Left hindlimb (tissue), 1 donor: ENCODE results near the gene TIMP4.

Source experiments
- DNase-seq: peaks from one replicate; pipeline ENCODE4 v3.0.0-alpha.2; 2018

The TIMP4 gene

DNA sequence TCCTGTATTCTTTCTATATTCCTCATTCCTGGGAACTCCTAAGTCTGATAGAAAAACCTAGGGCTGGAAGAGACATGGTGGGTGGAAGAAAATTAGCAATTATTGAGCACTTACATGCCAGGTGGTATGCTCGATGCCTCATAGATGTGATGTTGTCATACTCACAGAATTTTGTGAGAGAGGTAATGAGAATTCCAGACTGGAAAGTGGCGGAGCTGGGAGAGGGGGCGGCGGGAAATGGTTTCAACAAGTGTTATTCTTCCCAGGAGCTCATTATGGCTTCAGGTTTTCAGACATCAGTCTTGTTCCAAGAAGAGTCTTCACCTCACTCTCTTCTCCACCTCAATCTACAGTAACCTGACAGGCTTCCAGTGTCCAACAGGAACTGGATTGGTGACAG, 16.2 kb downstream of the TIMP4 start:
- peak; percentile 45 for DNase-seq

GRCh38 chr3:12141350-12141749, 17.4 kb downstream of the TIMP4 start:
- no peak for DNase-seq

DNA sequence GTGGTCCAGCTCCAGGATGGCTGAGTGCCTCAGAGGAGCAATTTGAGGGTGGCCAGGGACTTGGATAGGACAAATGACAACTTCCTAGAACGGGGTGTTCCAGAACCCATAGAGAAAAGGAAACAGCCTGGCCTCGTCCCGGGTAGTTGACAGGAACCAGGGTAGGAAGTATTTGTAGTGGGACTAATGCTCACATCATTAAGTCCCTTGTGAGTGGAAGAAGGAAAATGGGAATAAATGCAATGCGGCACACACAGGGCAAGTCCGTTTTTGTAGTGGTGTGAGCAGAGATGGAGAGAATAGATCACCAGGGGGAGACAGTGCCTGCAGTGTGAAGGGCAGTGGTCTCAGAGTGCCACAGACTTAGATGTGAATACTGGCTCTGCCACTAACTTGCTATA, 19.6 kb downstream of the TIMP4 start:
- DNase-seq, result peak; percentile 67

DNA sequence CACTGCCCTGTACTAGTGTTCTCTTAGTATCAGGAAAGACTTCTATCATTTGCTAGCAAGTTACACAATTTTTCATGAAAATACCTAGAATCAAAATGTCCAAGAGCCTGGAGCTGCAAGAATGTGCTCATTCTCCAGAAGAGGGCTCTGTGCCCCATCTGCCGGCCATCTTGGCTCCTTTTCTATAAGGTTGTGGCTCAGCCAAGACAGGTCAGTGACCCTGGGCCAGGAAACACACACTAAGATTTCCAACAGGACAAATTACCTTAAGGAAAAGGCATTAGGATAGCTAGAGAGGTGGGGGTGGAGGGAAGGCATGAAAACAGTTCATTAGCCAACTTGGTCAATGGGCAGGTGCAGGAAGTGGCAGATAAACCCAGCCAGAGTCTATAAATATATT, 20.7 kb downstream of the TIMP4 start:
- DNase-seq, result no peak

DNA sequence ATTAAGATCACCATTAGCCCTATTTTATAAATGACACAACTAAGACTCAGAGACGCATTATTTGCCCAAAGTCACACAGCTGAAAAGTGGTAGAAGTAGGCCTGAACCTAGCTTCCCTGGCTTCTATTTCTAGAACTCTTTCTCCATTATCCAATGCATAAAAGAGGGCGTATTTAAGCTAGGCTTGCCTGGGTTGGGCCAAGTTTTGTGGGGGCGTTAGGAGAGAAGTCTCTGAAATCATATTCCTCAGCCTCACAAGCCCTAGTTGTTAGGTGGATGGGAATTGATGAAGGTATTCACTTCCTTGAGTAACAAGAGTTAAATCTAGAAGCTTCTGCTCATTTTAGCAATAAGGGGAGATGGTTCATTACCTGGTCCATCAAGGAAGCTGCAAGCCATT, 22.3 kb downstream of the TIMP4 start:
- no peak for DNase-seq

DNA sequence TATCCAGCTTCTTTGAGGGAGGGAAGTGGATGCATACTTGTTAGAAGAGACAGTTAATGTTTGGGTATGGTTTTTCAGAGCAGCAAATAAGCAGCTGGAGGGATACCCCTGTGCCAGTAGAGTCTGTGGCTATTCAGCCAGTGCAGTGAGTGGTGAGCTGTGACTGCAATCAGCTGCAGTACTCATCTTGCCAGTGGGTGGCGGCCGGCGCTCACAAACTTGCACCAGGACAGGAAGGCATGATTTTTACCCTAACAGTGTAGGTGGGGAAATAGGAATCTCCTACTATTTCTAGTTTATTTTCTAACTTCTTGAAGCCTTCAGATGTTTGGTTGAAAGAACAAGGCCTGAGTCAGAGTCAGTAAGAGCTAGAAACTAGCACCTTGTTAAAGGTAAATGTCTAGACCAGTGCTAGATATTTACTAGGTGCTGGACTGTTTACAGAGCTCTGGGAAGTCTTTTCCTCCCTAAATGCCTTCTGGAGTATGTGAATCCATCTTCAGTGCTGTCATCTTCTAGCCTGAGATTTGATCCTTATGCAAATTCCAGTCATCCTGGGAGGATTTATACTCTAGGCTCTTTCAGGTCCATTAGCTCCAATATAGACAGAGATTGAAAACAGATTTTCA, 23.6 kb downstream of the TIMP4 start:
- DNase-seq, result peak; percentile 70

DNA sequence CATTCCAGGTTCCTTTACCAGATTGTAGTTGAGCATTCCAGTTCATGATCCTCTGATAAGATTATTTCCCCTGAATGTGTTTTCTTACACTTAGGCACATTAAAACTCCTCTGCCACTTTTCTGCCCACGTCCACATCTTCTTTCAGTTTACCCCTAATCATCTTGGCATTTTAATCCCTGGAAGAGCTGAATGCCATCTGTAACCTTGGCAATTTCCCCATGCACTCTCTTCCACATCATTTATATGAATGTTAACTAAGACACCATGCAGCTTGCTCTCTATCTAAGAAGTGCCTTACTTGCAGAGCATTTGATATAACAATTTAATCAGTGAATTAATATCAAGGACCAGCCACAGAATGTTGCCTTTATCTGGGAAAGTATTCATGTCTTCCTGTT, 25.8 kb downstream of the TIMP4 start:
- DNase-seq, result no peak

- DNase-seq, result no peak
Observed at GRCh38 chr3:12131351-12132090, 27.2 kb downstream of the TIMP4 start.

DNA sequence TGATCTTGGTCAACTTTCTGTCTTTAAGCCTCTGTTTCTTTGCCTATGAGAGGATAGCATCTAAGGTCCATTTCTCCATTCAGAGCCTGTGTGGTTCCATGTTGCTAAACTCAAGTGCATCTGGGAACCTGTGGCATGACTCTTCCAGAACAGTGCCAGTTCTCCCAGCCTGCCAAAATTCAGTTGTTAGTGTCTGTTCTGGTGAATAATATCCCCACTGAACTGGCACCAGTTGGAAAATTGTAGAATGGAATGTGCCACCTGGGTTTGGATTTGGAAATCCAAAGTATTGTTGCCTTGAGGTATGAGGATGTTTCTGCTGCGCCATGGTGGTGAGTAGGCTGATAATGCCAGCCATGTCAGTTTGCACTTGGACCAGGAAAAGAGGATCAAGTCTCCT, 31.3 kb downstream of the TIMP4 start:
- no peak for DNase-seq

DNA sequence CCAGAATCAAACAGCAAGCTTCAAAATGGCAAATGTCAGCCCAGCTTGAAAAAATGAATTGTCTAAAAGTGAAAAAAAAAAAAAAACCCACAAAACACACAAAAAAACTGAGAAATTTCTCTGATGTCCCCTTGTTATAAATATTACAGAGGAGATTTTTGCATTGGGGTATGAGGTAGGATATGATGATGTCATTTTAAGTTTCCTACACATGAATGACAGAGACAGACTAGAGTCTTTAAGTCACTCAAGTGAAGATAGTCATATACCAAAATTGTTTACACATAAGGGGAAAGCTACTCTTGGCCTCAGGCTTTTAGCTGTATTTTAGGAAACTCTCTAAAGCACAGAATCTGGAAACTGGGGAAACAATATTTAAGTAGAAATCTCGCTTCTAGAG, 32.9 kb downstream of the TIMP4 start:
- DNase-seq, result no peak

- DNase-seq, result no peak
Observed at GRCh38 chr3:12121466-12121865, 37.2 kb downstream of the TIMP4 start.

- no peak for DNase-seq
Observed at GRCh38 chr3:12120374-12121140, 38.2 kb downstream of the TIMP4 start.

DNA sequence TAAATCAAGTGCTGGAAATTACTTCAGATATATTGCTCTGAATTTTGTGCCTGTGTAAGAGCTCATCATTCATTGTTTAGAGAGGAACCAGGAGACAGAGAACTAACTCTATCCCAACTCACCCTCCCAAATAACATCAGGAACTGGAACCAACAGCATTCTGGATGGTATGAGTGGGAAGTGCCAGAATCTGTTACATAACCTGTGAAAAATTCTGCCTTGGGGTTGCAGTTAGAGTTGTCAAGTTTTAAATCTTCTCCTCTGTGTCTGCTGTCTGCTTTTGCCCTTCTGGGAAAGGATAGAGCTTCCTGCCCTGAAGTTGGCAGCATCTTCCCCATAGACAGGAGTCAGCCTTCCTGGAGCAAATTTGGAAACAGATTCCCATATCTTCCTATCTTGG, 41.2 kb downstream of the TIMP4 start:
- no peak for DNase-seq

DNA sequence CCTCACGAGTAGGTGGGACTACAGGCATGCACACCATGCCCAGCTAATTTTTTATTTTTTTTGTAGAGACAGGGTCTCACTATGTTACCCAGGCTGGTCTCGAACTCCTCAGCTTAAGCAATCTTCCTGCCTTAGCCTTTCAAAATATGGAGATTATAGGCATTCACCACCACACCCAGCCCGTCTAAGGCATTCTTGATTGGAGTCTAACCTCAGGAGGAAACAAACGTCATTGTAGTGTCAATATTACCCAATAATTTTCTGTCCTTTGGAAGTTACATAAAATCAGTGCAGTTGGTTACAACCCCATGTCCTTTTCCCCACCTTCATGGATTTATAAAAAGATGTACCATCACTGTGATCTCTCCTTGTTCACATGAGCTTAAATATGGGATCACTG, 41.8 kb downstream of the TIMP4 start:
- DNase-seq, result no peak

DNA sequence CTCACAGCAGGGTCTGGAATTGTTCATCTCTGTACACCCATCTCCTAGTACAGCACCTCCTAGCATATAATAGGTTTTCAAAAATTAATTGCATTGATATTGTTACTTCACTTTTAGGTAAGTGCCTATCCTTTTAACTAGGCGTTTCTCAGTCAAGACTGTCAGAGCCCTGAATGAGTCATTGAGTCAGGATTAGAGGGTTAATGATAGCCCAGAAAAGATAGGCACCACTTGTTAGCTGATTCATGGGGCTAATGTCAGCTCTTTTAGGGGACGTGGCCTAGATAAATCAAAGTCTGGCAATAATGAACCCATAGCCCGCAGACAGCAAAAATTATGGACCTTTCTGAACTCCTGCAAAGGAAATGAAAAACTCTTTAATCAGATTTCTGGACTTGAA, 42.9 kb downstream of the TIMP4 start:
- DNase-seq, result no peak

- DNase-seq, result no peak
Observed at GRCh38 chr3:12115104-12115503, 43.6 kb downstream of the TIMP4 start.

GRCh38 chr3:12114251-12114650, 44.5 kb downstream of the TIMP4 start:
- DNase-seq, result no peak

DNA sequence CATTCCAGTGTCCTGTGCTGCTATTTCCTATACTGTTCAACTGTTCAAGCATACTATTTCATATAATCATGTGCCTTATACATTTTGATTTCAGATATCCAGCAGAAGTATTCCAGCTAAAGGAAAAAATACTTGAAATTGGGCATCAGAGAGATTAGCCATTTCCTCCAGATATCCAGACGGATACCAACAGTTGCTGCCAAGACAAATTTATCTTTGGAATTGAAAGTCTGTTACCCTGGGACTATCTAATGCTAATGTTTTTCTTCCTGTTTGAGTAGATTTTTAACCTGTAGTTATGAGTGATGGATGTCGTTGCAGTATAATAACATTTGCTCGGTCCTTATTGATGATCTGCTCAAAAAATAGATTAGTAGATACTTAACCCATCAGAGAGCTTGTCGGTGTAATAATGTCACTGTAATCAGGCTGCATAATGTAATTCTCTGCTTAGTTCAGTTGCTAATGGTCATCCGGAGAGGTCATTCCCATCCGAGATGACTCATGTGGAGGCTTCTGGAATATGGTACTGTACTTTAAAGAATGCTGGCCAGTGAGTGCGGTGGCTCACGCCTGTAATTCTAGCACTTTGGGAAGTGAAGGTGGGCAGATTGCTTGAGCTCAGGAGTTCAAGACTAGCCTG, 51.5 kb downstream of the TIMP4 start:
- DNase-seq, result no peak
